ENCODE measurements around the gene ATXN1. TPM values are rescaled to one million over a fixed set of nuclear protein-coding genes. Genes with fewer than 3 reads are reported as not detected.

The ATXN1 gene
- total and polyA plus RNA-seq, 2 of the 13 experiments (the other 11 are each of a cell fraction or from before 2014, with no cell fraction given), result 20.7 to 39.5 TPM

GRCh38 chr6:16633961-16634360 lies 127.3 kb downstream of the ATXN1 start (continued):
- TF ChIP-seq ZNF460 (CRISPR knock-in tag; IDR thresholded peaks at IDR 0.05; ENCODE audit: borderline replicate concordance), result no peak
- TF ChIP-seq PLSCR1 (CRISPR knock-in tag; IDR thresholded peaks at IDR 0.05; ENCODE audit: borderline replicate concordance), result no peak
- no peak for TF ChIP-seq ELF1 (CRISPR knock-in tag; IDR thresholded peaks at IDR 0.05)
- no peak for TF ChIP-seq ZEB1 (IDR thresholded peaks at IDR 0.05; ENCODE audit: insufficient replicate concordance, low read depth)

GRCh38 chr6:16633465-16633864 lies 127.8 kb downstream of the ATXN1 start:
- H3K4me2 ChIP-seq (ENCODE audit: low read depth, low read length), result no peak overlapping the region
- BruUV-seq (replicated peaks), result no TSS peak
- H3K9ac ChIP-seq (ENCODE audit: insufficient read depth, low read depth, low read length), result no peak overlapping the region
- no peaks in the 10 kb centered on the region for H3K9me3 ChIP-seq (ENCODE audit: low read length)
- intact Hi-C loops (cut with micrococcal nuclease; ENCODE audit: unreplicated experiment) (loop anchor here (10.0 kb wide), 1 partner anchor 99 kb away; no protein-coding TSS in a partner anchor), in situ Hi-C loops (cut with HindIII; ENCODE audit: extremely low pct_ligation_motif_present, low pct_unique_long_range_greater_than_20kb) (no loop called here)
- POLR2A ChIA-PET, result no interaction called here
- WGBS (ENCODE audit: low lambda C conversion rate), result 97% methylated on average over 5 of the region's 5 CpGs
- ATAC-seq (no peak), DNase-seq (ENCODE audit: low spot score) (no peak), FAIRE-seq (no peak)
- peaks cover 37% of the 10 kb centered on the region for H3K4me1 ChIP-seq (ENCODE audit: insufficient read depth, low read length)
- no peaks in the 10 kb centered on the region; a peak in 1 of 5 replicates for H3K36me3 ChIP-seq (replicated peaks in 1 of 2; ENCODE audit: control insufficient read depth in 1 of 2, insufficient read depth in 2 of 2, low read length in 2 of 2)
- no peak overlapping the region for H3K4me3 ChIP-seq (replicated peaks in 1 of 3; ENCODE audit: insufficient read depth in 1 of 3, low read depth in 2 of 3, low read length in 3 of 3)
- H2AFZ ChIP-seq (ENCODE audit: low read length), result no peak overlapping the region
- H3K27me3 ChIP-seq (ENCODE audit: control insufficient read depth in 1 of 2, insufficient read depth in 2 of 2, low read length in 2 of 2), result no peaks in the 10 kb centered on the region
- H4K20me1 ChIP-seq (ENCODE audit: insufficient read depth, low read length), result peaks cover 8% of the 10 kb centered on the region; the same call in 1 of the 2 replicates
- CTCF ChIA-PET (ENCODE audit: low intra/inter-chr PET ratio, low total read pairs), result no interaction called here
- H3K27ac ChIP-seq (ENCODE audit: extremely low read length, insufficient read depth, low read length), result no peak overlapping the region
- H3K79me2 ChIP-seq (ENCODE audit: insufficient read depth, low read length), result peaks cover 2% of the 10 kb centered on the region
- TF ChIP-seq ZBTB21 (CRISPR knock-in tag; IDR thresholded peaks at IDR 0.05) (no peak), ZNF296 (CRISPR knock-in tag; conservative IDR thresholded peaks at IDR 0.05) (no peak), ZNF234 (CRISPR knock-in tag; conservative IDR thresholded peaks at IDR 0.05) (no peak), ZBTB33 (CRISPR knock-in tag; IDR thresholded peaks at IDR 0.05) (peak; percentile 59; the same call in 1 of the 2 replicates), MBNL3 (CRISPR knock-in tag; conservative IDR thresholded peaks at IDR 0.05) (no peak), ZBTB20 (CRISPR knock-in tag; IDR thresholded peaks at IDR 0.05; ENCODE audit: borderline replicate concordance, low read depth) (no peak), ADNP (CRISPR knock-in tag; IDR thresholded peaks at IDR 0.05) (no peak), NFE2L2 (IDR thresholded peaks at IDR 0.05; ENCODE audit: low read length) (no peak), KAT8 (CRISPR knock-in tag; IDR thresholded peaks at IDR 0.05) (no peak)
